Sigmoid colon (tissue), 7 donors: ENCODE results near the gene MAPK8IP2. TPM values are rescaled to one million over a fixed set of nuclear protein-coding genes. Genes with fewer than 3 reads are reported as not detected.
A peak's percentile ranks its signal among the peaks of the same experiment; 100 is the strongest.

Source experiments
- DNase-seq: peaks from one replicate; pipeline ENCODE4 v3.0.0-alpha.2; 2019
- H3K27ac ChIP-seq, 4 donors: fragments of 200-600 bp; sonication (generic); one replicate each; pipeline ENCODE4 v1.5.1; 2016 to 2019; ENCODE audit warnings: mild to moderate bottlenecking in 1 of 4
- H3K27me3 ChIP-seq, 3 donors: fragments of 200-600 bp; sonication (generic); one replicate each; pipeline ENCODE4 v1.5.1; 2019; ENCODE audit warnings: mild to moderate bottlenecking in 1 of 3
- H3K36me3 ChIP-seq, 4 donors: fragments of 200-600 bp; sonication (generic); one replicate each; pipeline ENCODE4 v1.5.1; 2016 to 2019
- H3K4me1 ChIP-seq, 4 donors: fragments of 200-600 bp; sonication (generic); one replicate each; pipeline ENCODE4 v1.5.1; 2017 to 2019
- H3K4me3 ChIP-seq, 4 donors: fragments of 200-600 bp; sonication (generic); one replicate each; pipeline ENCODE4 v1.5.1; 2017 to 2019; ENCODE audit warnings: mild to moderate bottlenecking in 2 of 4, moderate library complexity in 1 of 4
- H3K9me3 ChIP-seq, 4 donors: fragments of 200-600 bp in 3 of 4; sonication (generic) in 3 of 4; one replicate each; pipeline versions ENCODE4 v1.5.1 to v1.6.1; 2013 to 2019
- CTCF ChIP-seq, 4 experiments: fragments of 450-650 bp in 3 of 4; fragments of 200-600 bp in 1 of 4; IDR thresholded peaks; one replicate each; pipeline ENCODE4 v1.5.1; 2016 to 2019; ENCODE audit warnings: antibody characterized with exemption in 4 of 4, mild to moderate bottlenecking in 3 of 4, moderate library complexity in 2 of 4
- EP300 ChIP-seq, 4 donors: sonication (generic); formaldehyde crosslinking; IDR thresholded peaks; one replicate each; pipeline ENCODE4 v1.6.1; 2017; ENCODE audit warnings: antibody characterized with exemption in 4 of 4
- POLR2A ChIP-seq, 2 donors: fragments of 450-650 bp; IDR thresholded peaks; one replicate each; pipeline ENCODE4 v1.6.1; 2016; ENCODE audit warnings: antibody characterized with exemption in 2 of 2, mild to moderate bottlenecking in 2 of 2, moderate library complexity in 2 of 2
- POLR2AphosphoS5 ChIP-seq, 4 donors: sonication (generic); formaldehyde crosslinking; IDR thresholded peaks; one replicate each; pipeline ENCODE4 v1.6.1; 2017; ENCODE audit warnings: antibody characterized with exemption in 4 of 4
- WGBS, 2 donors: extraction: QIAGEN DNeasy Blood & Tissue Kit; methylation state at CpG; one replicate each; pipeline ENCODE4 v1.1.7; 2013; 5-methylcytosine and 5-hydroxymethylcytosine counted together
- intact Hi-C: fragments of 100-400 bp; cut with DNase I; formaldehyde crosslinking; loops from one replicate; pipeline ENCODE4 v1.15.1; 2023
- polyA plus RNA-seq, 3 donors: library from polyadenylated mRNA; stranded (reverse); fragments of 200-250 nt; gene quantifications; one replicate each; pipeline ENCODE4 v1.2.3, GENCODE V29; 2013
- total RNA-seq, 4 donors: library from RNA; depleted of rRNA; stranded (reverse); fragments of >200 nt; gene quantifications; one replicate each; pipeline ENCODE4 v1.1.0, GENCODE V29; 2016
- donor health status: healthy with polysubstance abuse.
- donor health status: Bipolar disorder and iron deficiency.
- donor health status: healthy.

MAPK8IP2 gene
- total and polyA plus RNA-seq, 7 donors, result under 0.01 to 2.9 (median 1.8) TPM

GRCh38 chr22:50563413-50564160 is 37.0 kb upstream of the MAPK8IP2 start:
- TF ChIP-seq CTCF (IDR thresholded peaks at IDR 0.05) (no peak), EP300 (IDR thresholded peaks at IDR 0.05) (no peak), POLR2A (IDR thresholded peaks at IDR 0.05) (no peak), POLR2AphosphoS5 (IDR thresholded peaks at IDR 0.05) (no peak)
- intact Hi-C loops, result loop anchor here (2.0 to 5.0 kb wide), 3 partner anchors 19 to 55 kb away; partner anchors contain the start of genes CHKB, NCAPH2 and SCO2
- Histone ChIP-seq H3K4me3 (peak overlapping the region; percentile 29 to 63 (median 55)), H3K27me3 (no peaks in the 10 kb centered on the region), H3K4me1 (peaks cover 0 to 11% (median 8%) of the 10 kb centered on the region in 4 donors), H3K27ac (peak overlapping the region in 3 of 4 donors; percentile 36 to 53 (median 40)), H3K9me3 (no peaks in the 10 kb centered on the region), H3K36me3 (no peaks in the 10 kb centered on the region)
- WGBS, 2 donors, result 8 to 30% methylated on average over 17 of the region's 17 CpGs
- DNase-seq, result no peak

DNA sequence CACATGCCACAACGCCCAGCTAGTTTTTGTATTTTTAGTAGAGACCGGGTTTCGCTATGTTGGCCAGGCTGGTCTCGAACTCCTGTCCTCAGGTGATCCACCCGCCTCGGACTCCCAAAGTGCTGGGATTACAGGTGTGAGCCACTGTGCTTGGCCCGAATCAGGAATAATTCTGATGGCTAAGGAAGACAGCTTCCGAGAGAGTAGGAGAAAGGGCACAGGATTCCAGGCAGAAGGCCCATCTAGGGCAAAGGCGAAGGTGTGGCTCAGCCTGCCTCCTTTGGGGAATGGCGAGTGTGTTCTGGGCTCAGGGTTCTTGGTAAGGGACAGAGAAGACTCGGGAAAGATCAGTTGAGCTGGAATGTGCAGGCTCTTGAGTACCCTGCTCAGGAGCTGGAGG is 36.3 kb upstream of the MAPK8IP2 start:
- Histone ChIP-seq H3K27me3 (no peaks in the 10 kb centered on the region), H3K36me3 (peaks cover 0 to 4% (median 0%) of the 10 kb centered on the region in 4 donors), H3K9me3 (no peaks in the 10 kb centered on the region), H3K4me3 (no peak overlapping the region), H3K27ac (no peak overlapping the region), H3K4me1 (peaks cover 0 to 11% (median 8%) of the 10 kb centered on the region in 4 donors)
- WGBS, 2 donors, result 35 to 76% methylated on average over 11 of the region's 11 CpGs
- DNase-seq, result no peak
- intact Hi-C loops, result loop anchor here (5.0 kb wide), 1 partner anchor 37 kb away; the partner anchor contains the start of gene SCO2
- TF ChIP-seq POLR2A (IDR thresholded peaks at IDR 0.05), result no peak

GRCh38 chr22:50567721-50568252 is 32.8 kb upstream of the MAPK8IP2 start:
- peaks cover 0 to 11% (median 8%) of the 10 kb centered on the region in 4 donors for H3K4me1 ChIP-seq
- no peak overlapping the region for H3K4me3 ChIP-seq
- no peaks in the 10 kb centered on the region for H3K27me3 ChIP-seq
- H3K27ac ChIP-seq, result no peak overlapping the region
- TF ChIP-seq EP300 (IDR thresholded peaks at IDR 0.05) (no peak), POLR2AphosphoS5 (IDR thresholded peaks at IDR 0.05) (no peak), POLR2A (IDR thresholded peaks at IDR 0.05) (no peak)
- intact Hi-C loops, result no loop called here
- no peaks in the 10 kb centered on the region for H3K9me3 ChIP-seq
- DNase-seq, result peak; percentile 46
- 87 to 92% methylated on average over 7 of the region's 7 CpGs for WGBS, 2 donors
- peaks cover 0 to 29% (median 0%) of the 10 kb centered on the region in 4 donors for H3K36me3 ChIP-seq

DNA sequence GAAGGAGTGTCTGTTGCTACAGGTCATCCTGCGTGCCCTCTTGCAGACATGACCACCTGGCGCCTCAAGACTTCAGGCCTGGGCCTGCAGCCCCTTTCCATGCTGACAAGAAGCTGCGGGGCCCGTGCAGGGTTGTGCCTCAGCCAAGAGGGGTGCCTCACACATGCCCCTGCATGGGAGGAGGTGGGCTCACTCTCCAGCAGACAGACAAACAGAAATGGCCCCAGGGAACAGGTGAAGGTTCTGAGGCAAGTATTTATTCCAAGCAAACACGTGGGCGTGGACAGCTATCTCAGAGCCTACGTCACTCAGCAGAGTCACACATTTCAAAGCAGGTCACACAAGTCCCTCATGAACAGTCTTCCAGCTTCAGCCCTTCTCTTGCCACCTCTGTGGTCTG is 32.0 kb upstream of the MAPK8IP2 start:
- H3K9me3 ChIP-seq, result no peaks in the 10 kb centered on the region
- no peaks in the 10 kb centered on the region for H3K27me3 ChIP-seq
- intact Hi-C loops, result no loop called here
- peaks cover 0 to 29% (median 0%) of the 10 kb centered on the region in 4 donors for H3K36me3 ChIP-seq
- peaks cover 0 to 4% (median 2%) of the 10 kb centered on the region in 4 donors for H3K4me1 ChIP-seq
- no peak for TF ChIP-seq CTCF (IDR thresholded peaks at IDR 0.05)
- H3K27ac ChIP-seq, result no peak overlapping the region
- 65 to 90% methylated on average over 7 of the region's 7 CpGs for WGBS, 2 donors
- no peak for DNase-seq
- H3K4me3 ChIP-seq, result no peak overlapping the region

DNA sequence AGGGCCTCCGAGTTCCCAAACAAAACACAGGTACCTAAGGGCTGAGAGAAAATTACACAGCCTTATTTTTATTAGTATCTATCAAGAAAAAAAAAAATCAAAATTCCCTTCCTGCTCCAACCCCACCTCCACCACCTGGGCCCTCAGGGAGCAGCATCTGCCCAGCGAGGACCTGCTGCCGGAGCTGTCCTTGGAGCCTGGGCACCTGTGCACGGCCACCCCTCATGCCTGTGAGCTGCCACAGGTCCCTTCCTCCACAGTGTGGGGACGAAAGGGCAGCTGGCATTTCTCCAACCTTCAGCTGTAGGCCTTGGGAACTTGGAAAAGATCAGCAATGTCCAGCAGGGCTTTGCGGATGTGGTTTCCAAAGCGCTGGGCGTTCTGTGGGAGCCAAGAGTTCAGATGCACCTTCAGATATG is 31.5 kb upstream of the MAPK8IP2 start:
- no peak for TF ChIP-seq EP300 (IDR thresholded peaks at IDR 0.05)
- TF ChIP-seq CTCF (IDR thresholded peaks at IDR 0.05), result no peak
- TF ChIP-seq POLR2AphosphoS5 (IDR thresholded peaks at IDR 0.05), result no peak
- no peak for TF ChIP-seq POLR2A (IDR thresholded peaks at IDR 0.05)
- WGBS, 2 donors, result 42 to 79% methylated on average over 8 of the region's 8 CpGs
- Histone ChIP-seq H3K9me3 (no peaks in the 10 kb centered on the region), H3K27ac (no peak overlapping the region), H3K36me3 (peaks cover 0 to 29% (median 0%) of the 10 kb centered on the region in 4 donors), H3K4me1 (no peaks in the 10 kb centered on the region), H3K4me3 (no peak overlapping the region), H3K27me3 (no peaks in the 10 kb centered on the region)
- intact Hi-C loops, result no loop called here
- DNase-seq, result peak; percentile 57
